Thoracic aorta endothelial cell (primary cell): ENCODE data around the gene TMEM121B. TPM values are rescaled to one million over a fixed set of nuclear protein-coding genes. Genes with fewer than 3 reads are reported as not detected.

Experiments used
- total RNA-seq: library from RNA; depleted of rRNA; stranded (reverse); fragments of >200 nt; gene quantifications from 2 replicates; pipeline ENCODE4 v1.2.3, GENCODE V29; 2012

Gene TMEM121B
- total RNA-seq: 0.50 and 0.53 TPM in 2 replicates

DNA sequence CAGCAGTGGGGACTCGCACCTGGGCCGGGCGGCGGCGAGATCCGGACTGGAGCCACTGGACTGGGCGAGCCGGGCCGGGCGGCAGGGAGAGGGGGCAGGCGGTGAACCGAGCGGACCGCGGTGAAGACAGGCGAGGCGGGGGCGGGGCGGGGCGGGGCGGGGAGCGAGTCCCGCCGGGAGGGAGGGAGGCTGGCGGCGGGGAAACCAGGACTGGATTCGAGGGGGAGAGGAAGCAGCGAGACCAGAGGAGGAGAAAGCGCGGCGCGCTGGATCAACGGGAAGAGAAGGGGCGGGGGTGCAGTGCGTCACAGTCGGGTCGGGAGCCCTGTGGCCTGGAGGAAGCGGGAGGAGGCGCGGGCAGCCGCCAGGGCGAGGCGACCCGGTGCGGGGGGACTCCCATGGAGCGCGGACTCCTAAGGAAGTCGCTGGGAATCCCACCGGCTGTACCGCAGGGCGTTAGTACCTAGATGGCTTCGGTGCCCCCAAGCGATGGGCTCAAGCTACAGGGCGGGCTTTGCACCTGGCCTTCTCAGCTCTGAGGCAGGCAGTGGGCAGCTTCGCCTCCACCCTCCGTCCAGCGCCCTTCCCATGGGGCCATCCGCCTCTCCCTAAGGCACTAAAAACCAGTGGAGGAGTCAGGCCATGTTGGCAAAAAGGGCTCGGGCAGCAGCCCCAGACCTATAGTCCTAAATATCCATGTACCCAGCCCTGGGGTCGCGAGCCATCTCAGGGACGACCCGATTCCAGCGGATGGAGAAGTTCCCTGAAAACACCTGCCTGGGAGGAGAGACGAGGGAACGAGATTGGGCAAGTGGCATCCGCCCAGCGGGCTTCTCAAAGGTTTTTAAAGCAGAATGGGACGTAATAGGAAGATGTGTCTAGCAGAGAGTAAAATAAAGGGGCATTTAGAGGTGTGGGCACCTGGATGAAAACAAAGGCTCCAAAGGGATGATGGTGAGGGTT is at the start of gene TMEM121B:
Gene TMEM121B (minus strand): TSS at position 128 of the 963 bp plus-strand sequence. CDS start 233 bp downstream, outside the sequence.

DNA sequence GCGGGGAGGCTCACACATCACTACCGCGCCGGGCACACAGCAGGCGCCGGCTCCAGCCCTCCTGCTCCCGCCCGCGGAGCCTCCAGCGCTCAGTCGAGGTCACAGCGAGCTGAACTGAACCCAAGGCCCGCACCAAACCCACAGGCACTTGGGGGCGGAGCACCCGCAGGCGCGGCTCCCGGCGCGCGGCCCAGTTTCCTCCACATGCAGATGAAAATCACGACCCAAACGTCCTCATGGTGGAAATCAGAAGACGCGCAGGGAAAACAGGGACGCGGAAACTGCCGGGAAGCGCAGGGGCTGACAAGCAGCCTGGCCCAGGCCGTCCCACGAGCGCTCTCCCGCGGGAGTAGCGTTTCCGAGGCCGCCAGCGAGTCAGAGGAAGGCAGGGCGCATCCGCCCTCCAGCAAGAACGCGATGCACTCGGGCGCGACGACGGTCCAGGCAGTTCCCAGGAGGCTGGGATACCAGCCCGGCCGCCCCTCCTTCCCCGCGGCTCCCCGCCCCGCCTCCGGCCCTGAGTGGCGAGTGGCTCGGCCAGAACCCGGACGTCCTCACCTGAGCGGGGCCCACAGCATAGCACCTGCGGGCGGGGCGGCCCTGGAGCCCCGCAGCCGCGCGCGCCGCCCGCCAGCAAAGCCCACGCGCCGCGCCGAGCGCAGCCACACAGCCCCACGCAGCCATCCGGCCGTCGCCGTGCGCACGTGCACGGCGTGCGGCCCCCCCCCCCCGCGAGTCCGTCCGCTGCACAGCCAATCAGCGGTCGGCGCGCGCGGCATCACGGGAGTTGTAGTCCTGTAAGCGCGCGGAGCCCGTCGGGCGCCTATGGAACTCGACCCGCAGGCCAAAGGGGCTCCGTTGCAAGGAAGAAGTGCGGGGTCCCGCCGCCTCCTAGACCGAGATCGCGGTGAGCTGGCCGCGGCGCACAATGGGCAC is 37.7 kb upstream of the TMEM121B start, which contains the start of gene HDHD5:
Gene HDHD5 (minus strand): TSS at position 710 of the 936 bp plus-strand sequence. CDS start 26 bp downstream, at position 684.

DNA sequence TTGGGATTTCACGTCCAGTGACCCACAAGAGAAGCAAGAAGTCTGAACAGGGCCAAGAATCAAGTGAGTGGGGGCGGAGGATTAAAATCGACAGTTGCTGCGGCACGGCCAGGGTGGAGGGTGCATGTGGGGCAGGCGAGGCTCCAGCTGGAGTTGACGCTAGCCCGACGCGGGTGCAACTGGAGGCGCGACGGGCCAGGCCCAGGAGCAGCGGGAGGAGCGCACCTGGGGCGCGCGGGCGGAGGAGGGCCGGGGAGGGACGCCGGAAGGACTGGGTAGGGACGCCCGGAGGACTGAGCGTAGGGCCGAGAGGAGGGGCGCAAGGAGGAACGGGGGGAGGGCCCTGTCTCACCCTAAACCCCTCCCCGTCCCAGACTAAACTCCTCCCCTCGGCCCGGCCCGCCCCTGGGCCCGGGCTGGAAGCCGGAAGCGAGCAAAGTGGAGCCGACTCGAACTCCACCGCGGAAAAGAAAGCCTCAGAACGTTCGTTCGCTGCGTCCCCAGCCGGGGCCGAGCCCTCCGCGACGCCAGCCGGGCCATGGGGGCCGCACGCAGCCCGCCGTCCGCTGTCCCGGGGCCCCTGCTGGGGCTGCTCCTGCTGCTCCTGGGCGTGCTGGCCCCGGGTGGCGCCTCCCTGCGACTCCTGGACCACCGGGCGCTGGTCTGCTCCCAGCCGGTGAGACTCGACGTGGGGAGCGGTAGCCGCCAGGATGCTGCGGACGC is 36.4 kb downstream of the TMEM121B start, which contains the start of gene IL17RA:
Gene IL17RA (plus strand): TSS at position 447 of the 723 bp plus-strand sequence. CDS start 92 bp downstream, at position 539.

Other genes starting within 250 kb of the TMEM121B start
- gene GAB4, start 113.1 kb downstream of the TMEM121B start, total RNA-seq: not detected in 2 replicates
- 13.0 and 15.1 TPM in 2 replicates for gene IL17RA, start 36.4 kb downstream of the TMEM121B start, total RNA-seq
- gene HDHD5, start 37.9 kb upstream of the TMEM121B start, total RNA-seq: 39.2 and 42.2 TPM in 2 replicates
- gene ADA2, start 98.1 kb upstream of the TMEM121B start, total RNA-seq: 6.5 TPM in 2 replicates
- gene CECR2, start 248.1 kb upstream of the TMEM121B start, total RNA-seq: 0.72 and 4.4 TPM in 2 replicates